Epidermal melanocyte (primary cell): ENCODE measurements around the gene ACAD10.
A peak's percentile ranks its signal among the peaks of the same experiment; 100 is the strongest.
"Not testable (repeated sequence)": the region's sequence is repeated elsewhere in the genome, so short reads cannot be mapped to it uniquely, and the experiment has no call there.

Experiments
- DNase-seq: peaks from one replicate; pipeline ENCODE4 v3.0.0; 2011; ENCODE audit warnings: low spot score; ENCODE audit not compliant: insufficient read length

Gene ACAD10

DNA sequence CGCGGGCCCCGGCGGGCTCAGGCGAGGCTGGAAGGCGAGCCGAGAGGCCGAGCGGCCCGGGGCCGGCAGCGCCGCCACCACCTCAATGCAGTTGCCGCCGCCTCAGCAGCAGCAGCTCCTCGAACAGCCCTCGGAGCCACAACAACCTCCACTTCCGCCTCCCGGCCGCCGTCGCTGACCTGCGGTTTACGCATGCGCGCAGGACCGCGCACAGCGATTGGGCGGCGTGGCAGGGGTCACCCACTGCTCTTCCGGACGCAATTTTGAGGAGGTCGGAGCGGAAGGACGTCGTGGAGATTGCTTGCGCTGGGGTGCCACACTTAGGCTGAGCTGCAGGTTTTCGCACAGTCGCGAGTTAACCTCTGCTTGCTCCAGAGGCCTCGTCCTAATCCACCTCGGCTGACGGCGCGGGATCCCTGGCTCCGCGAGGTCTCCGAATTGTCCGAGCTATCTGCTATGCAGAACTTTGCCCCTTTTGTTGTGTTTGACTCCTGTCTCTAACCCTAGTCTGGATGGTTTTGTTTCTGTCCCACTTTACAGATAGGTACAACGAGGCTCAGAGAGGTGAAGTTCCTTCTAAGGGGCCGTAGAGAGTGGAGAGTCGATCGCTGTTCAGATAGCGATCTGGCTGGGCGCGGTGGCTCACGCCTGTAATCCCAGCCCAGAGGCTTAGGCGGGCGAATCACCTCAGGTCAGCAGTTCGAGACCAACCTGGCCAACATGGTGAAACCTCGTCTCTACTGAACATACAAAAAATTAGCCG, at the start of gene ACAD10, which contains the start of gene BRAP:
ACAD10 (plus strand) TSS at position 243 of the 763 bp plus-strand sequence. CDS start 6,657 bp downstream, outside the sequence.
BRAP (minus strand) TSS at position 146 of the 763 bp plus-strand sequence. CDS start 164 bp downstream, outside the sequence.
- peak; percentile 92 for DNase-seq

DNA sequence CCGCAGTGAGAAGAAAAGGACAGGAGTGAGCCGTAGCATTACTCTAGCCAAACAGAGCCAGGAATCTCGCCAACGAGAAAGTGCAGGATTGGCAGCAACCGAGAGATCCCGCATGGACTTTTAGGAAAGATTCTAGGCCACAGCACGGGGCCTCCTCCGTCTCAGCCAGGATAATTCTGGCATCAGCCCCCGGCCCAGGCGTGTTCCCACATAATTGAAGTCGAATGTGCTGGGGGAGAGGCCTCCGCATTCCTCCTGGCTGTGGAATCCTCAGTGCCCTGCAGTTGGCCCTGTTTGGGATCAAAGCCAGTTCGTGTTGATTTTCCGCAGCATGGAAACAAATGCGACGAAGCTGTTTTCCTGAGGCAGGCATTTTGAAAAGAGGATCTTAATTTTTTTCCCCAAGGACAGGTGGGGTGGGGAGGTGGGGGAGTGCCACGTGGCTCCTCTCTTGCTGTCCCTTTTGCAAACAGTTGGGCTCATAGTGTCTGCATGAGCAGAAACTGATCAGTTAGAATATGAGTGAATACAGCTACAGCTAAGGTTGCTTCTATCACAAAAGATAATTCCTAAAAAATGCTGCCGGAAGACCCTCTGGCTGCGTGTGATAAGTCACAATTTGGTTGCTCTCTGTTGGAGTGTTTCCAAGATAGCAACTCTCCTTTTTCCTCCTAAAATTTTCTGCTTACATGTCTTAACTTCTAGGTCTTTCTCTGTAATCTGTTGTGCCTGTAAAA, 49.5 kb upstream of the ACAD10 start:
- peak; percentile 82 for DNase-seq

DNA sequence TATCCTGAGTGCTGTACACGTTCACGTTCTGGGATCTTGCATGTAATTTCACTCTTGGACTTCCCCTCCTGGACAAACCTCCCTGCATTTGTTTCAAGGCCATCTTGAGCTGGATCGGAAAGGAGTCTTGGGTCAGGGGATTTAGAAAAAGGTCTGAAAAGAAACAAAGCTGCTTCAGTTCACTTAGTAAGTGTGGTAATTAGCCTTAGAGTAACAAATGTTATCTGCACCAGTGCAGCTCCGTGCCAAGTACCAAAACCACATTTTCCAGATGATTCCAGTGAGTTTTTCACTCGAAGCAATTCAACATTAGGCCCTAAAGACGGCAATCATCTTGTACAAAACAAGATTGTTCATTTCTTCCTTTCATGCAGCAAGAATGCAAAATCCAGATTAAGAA, 47.3 kb upstream of the ACAD10 start:
- no peak for DNase-seq

DNA sequence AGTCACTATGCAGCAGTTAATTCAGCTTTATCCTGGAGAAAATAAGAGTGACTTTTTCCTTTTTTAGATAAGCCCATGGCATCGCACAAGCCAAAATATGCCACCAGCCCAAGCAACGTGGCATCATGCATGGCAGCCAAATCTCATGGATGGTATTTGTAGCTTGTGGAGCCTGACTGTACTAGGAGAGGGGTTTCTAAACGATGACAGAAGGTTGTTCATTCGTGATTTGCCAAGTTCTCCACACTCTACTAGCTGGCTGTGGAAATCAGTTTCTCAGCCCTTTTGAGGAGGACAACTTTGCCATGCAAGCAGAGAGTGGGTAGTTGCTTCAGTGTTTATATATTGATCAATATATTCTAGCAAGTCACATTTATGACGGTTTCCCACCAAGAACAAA, 45.3 kb upstream of the ACAD10 start:
- DNase-seq, result no peak

DNA sequence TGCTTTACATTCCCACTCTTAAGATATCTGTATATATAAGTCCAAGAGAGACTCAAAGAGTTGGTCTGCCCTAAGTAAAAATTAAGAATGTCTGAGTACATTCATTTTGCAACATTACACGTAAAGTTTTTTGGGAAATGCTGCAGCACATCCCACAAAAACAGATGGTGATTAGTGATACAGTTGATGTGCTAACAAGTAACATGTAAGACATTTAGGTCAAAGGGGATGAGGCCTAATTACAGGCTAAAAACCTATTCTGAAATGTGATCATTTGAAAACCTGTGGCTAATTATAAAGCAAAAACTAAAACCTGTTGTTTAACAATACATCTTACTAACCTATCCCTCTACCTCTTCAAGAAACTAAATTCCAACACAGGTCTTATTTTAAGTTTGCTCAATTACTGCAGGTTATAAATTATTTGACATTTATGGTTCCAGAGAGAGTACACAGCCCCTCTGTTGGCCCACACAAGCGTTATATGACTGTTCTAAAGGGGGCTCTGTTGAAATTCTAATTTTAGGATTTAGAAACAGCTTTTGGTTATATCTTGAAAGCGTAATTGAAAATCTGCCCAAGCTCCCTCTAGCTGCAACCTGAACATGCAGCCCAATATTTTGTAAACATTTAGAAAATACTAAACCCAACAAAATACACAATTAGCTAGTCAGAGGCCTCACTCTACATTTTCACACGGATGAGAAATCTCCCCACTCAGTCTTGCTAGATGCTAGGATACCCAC, 43.0 kb upstream of the ACAD10 start:
- DNase-seq, result no peak

DNA sequence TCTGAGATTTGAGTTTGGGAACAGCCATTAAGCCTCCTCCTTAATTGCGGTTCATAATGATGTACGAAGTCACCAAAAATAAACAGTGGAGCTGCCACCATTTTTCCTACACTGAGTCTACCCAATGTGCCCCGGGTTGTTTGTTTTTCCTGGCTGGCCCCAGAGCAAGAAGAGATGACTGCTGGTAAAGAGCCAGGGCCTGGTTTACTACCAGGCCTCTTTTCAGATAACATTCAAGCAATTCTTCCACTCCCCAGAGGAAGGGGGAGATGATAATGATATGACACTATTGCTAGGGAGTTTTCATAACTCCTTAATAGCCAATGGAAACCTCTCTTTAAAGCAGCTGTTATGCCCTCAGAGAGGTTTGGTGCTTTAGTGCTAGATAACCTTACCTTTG, 42.4 kb upstream of the ACAD10 start:
- no peak for DNase-seq

DNA sequence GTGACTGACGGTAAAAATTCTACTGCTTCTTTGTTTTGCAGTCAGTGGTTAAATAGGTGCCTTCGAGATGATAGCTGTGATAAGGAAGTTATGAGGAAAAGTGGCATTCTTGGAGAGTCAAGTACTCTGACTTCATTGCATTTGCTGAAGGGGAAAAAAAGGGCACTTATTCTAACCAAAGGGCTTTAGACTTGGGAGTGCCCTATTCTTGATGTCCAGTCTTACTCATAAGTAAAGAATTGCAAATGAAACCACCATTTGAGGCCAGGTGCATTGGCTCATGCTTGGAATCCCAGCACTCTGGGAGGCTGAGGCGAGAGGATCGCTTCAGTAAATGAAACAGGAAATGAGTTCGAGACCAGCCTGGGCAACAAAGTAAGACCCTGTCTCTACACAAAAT, 40.4 kb upstream of the ACAD10 start:
- no peak for DNase-seq

DNA sequence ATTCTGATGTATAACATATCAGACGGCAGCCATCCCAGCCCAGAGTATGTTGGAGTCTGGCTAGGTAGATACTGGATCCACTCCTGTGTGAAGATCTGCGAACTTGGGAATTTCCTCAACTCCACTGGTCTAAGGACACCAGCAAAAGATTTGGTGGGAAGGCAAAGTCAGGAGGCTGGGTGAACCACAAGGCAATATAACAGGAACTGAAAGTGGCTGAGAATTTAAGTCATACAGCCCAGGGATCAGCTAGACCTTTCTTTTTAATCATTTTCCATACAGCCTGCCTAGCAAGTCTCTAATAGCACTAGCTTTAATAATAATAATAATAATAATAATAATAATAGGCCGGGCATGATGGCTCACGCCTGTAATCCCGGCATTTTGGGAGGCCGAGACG, 34.9 kb upstream of the ACAD10 start:
- DNase-seq, result no peak

DNA sequence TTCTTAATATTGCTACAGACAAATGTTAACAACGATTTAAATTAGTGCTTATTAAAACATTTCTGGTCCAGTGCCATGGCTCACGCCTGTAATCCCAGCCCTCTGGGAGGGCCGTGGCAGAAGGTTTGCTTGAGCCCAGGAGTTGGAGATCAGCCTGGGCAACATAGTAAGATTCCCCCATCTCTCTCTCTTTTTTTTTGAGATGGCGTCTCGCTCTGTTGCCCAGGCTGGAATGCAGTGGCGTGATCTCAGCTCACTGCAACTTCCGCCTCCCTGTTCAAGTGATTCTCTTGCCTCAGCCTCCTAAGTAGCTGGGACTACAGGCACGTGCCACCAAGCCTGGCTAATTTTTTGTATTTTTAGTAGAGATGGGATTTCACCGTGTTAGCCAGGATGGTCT, 33.3 kb upstream of the ACAD10 start:
- not testable (repeated sequence) for DNase-seq

DNA sequence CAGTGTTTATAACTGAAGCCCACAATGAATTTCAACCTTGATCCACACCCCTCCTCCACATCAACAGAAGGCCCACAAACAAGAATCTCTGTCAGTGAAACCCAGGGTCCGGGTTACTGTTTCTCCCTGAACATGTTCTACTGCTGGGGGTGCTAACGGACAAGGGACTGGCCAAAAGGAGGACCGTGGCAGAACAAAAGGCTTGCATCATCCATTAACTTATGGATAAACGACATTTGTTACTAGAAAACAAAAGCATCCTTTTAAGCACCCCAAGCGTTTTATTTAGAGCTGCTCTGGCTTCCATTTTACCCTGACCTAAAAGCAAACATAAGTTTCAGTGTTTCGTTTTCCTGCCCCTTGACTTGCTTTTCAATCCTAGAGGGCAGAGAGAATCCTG, 32.3 kb upstream of the ACAD10 start:
- no peak for DNase-seq

DNA sequence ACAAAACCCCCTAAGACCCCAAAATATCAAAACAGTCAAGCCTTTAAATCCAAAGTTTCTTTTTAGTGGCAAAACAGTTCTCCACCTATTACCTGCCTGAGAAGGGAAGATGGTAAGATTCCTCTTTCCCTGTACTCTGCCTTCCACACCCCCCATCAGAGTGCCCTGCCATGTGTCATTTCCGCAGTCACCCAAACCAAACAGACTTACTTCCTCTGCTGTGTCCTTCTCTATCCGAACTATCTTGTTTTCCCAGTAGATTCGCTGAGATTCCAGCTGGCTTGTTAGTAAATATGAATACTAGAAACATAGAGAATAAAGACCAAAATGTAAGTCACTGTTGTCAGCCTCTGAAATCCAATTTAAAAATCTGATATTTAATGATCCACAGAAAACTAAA, 30.5 kb upstream of the ACAD10 start:
- DNase-seq, result no peak

DNA sequence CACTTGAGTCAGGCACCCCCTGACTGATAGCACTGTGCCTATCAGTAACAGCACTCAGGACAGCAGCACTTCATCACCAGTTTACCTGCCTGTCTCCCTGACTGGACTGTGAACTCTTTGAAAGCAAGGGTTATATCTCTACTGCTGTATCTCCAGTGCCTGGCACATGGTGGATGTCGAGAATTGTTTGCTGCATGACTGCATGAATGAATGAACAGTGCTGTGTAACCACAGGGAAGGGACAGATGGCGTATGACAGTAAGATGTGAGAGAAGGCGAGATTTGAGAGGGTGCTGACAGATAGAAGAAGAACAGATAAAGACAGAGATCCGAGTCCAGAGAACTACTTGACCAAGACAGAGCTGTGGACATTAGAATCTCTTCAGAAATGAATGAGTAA, 29.8 kb upstream of the ACAD10 start:
- DNase-seq, result no peak

DNA sequence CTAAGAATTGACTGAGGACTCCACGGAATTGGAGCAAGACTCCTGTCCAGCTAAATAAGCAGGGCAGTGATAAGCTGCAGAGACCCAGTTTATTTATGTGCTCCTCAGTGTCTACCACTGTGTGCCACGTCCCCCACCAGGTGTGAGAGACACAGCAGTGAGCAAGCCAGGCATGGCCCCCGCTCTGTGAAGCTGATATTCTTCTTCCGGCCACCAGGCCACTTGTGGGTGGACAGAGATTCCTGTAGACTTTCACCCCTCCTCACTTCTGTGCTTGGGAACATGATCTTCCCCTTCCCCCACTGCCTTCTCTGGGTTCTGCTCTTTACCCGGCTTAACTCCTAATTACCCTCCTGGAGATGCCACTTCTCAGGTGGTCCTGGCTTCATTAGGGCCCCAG, 21.4 kb upstream of the ACAD10 start:
- DNase-seq, result no peak

DNA sequence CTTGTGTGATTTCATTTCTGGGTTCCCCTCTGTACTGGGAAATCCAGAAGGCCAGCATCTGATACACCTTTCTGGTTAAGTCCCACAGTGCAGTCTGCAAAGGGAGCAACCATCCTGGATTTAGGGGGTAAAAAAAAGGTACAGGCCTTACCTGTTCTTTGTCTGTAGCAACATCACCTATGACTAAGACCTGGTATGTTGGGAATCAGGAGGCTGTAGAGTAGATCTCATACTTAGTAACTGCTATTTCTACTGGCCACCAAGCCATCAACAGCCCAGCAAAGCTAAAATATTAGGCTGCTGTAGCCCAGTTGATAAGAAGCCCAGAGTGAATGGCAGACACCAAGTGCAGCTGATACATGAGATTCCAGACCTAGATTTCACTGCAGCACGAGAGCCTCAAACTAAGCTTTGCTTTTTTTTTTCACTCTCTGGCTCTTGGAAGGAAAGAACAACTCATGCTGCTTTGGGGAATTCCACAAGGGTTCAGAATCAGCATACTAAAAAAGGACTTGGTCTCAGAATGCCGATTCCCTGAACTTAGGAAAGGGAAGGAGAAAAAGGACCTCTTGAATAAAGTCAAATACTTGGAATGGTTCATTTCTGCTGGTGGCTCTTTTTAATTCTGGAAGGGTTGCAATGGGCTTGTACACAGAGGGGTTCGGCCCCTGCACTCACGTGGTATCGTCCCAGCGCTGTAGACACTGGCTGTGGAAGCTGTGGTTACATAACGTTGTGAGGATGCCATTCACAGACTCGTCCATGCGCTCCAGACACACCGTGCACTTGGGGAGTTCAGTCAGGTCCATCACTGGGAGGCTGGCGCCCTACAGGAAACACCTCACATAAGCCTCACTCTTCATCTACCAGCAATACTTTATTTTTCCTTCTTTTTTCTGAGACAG, 20.6 kb upstream of the ACAD10 start:
- DNase-seq, result no peak

DNA sequence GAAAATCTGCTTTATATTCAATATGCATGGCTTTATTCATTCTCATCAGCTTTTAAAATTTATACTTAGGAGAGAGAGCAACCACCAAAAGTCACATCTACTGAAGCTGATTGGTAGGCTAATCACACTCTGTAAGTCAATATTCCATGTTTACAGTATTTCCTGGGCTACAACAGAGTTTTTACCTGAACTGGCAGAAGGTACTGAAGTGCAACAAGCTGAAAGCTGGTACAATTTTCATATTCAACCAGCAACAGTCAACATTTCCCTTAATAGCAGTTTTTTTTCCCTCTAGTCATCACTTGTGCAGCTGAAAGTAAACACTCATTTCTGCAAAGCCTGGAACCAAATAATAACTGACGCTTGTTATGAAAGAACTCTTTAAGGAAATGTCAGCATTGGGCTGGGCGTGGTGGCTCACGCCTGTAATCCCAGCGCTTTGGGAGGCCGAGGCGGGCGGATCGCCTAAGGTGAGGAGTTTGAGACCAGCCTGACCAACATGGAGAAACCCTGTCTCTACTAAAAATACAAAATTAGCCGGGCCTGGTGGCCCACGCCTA, 13.0 kb upstream of the ACAD10 start:
- DNase-seq, result no peak

DNA sequence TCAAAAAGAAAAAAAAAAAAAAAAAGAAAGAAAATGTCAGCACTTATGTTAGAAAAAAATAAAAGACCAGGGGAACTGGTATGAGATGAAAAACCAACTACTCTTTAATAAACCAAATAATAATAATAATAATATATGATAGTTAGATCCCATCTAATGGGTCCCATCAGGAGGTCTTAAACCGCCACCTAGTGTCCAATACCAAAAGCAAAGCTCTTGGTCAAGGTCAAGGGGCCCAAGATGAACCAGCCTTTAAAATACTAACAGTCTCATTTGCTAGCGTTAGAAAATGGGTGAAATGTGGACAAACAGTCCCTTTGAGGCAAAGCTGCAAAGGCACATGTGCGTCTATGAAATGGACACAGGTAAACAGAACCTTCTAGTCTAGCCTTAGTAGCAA, 12.3 kb upstream of the ACAD10 start:
- DNase-seq, result no peak

DNA sequence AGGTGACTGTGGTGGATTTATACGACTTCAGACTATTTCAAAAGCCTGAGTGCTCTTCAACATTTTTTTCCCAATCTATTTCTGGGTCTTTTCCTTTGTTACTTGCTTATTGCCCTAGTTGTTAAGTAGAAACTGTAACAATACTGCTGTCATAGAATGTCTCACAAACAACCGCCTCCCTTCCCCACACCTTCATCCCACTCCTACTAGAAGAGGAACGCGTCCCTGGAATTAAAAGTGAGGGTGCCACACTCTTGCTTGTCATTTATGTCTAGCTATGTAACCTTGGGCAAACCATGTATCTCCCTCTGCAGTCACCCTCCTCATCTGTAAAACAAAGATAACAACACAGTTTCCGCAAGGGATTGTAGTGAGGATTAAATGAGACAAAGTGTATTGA, 8.7 kb upstream of the ACAD10 start:
- DNase-seq, result no peak

DNA sequence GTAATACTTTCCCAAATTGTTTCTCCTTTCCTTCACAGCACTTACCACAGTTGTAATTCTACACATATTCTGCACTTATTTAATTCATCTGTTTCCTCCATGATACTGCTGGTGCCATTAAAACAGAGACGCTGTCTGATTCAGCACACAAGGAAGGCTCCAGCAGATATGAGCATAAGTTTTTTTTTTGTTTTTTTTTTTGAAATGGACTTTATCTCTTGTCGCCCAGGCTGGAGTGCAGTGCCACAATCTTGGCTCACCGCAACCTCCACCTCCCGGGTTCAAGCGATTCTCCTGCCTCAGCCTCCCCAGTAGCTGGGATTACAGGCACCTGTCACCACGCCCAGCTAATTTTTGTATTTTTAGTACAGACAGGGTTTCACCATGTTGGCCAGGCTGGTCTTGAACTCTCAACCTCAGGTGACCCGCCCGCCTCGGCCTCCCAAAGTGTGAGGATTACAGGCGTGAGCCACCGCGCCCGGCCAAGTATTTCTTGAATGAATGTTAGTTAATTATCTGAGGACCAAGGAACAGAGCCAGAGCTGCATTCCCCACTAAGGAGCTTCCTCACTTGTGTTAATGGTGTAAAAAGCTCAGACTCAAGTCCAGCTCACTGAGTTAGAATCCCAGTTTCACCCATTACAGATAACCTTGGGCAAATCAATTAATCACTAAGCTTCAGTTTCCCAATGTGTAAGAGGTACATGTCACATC, 1.2 kb upstream of the ACAD10 start:
- not testable (repeated sequence) for DNase-seq

DNA sequence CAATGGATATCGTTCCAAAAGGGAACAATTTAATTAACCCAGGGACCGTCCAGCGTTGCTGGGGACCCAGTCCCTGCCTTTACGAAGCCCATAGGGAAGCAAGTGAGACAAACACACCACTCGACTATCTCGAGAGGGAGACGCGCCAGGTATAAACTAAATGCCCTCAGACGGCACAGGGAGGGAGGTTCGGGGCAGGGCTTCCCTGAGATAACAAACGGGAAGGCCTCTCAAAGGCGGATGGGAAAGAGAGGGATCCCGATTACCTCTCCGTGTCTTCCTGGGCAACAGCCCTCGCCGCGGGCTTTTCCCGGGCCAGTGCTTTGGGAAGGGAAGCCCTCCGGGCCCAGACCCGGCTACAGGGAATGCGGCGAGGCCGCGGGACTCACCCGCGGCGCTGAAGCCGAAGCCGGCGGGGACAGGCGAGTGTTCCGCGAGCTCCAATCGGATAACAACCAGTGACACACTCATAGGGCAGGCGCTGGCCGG, 487 bp upstream of the ACAD10 start:
- no peak for DNase-seq

DNA sequence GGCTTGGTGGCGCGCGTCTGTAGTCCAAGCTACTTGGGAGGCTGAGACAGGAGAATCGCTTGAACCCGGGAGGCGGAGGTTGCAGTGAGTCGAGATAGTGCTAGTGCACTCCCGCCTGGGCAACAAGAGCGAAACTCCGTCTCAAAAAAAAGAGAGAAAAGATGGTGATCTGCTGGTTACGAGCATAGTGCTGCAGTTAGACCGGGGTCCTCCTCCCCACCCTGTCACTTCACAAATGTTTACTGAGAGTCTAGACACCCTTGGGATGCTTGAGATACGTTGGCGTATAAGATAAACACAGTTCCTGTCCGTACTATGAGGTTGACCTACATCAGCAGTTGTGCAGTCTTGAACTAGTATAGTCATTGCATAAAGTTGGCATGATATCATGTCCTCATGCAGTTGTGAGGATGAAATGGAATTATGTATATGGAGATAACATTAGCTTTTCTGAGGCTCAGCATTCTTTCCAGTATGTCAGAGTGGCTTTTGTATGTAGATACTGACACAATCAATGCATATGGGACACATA, 787 bp downstream of the ACAD10 start:
- no peak for DNase-seq
